T-helper 1 cell treated with Interleukin-12 subunit alpha and Interleukin-12 subunit beta and Interleukin-4 antibody, amounts not matched to agents 30 μg/mL and 1 μg/mL, for 36 hours (primary cell): ENCODE results near the gene SMKR1.
A peak's percentile ranks its signal among the peaks of the same experiment; 100 is the strongest.
"Not testable (repeated sequence)": the region's sequence is repeated elsewhere in the genome, so short reads cannot be mapped to it uniquely, and the experiment has no call there.

ENCODE experiments used
- H3K27ac Mint-ChIP-seq: one replicate; pipeline ENCODE4 v1.8.0; 2021; ENCODE audit warnings: mild to moderate bottlenecking, mixed read lengths
- H3K27me3 Mint-ChIP-seq: one replicate; pipeline ENCODE4 v1.8.0; 2021; ENCODE audit warnings: low read depth, mixed read lengths
- H3K36me3 Mint-ChIP-seq: one replicate; pipeline ENCODE4 v1.8.0; 2021; ENCODE audit warnings: low read depth, mixed read lengths
- H3K4me1 Mint-ChIP-seq: one replicate; pipeline ENCODE4 v1.8.0; 2021; ENCODE audit warnings: low read depth, mixed read lengths
- H3K4me3 Mint-ChIP-seq: one replicate; pipeline ENCODE4 v1.8.0; 2021; ENCODE audit warnings: mild to moderate bottlenecking, moderate library complexity, mixed read lengths
- H3K9me3 Mint-ChIP-seq: one replicate; pipeline ENCODE4 v1.8.0; 2021; ENCODE audit warnings: mixed read lengths

Gene SMKR1

GRCh38 chr7:129469930-129470329 lies 32.4 kb upstream of the SMKR1 start:
- Mint-ChIP-seq H3K36me3 (peaks cover 13% of the 10 kb centered on the region), H3K27ac (no peak overlapping the region), H3K27me3 (no peaks in the 10 kb centered on the region), H3K9me3 (no peaks in the 10 kb centered on the region), H3K4me3 (no peak overlapping the region), H3K4me1 (peaks cover 4% of the 10 kb centered on the region)

GRCh38 chr7:129470411-129470810 lies 31.9 kb upstream of the SMKR1 start:
- no peak overlapping the region for H3K4me3 Mint-ChIP-seq
- H3K36me3 Mint-ChIP-seq = peaks cover 11% of the 10 kb centered on the region
- peaks cover 4% of the 10 kb centered on the region for H3K4me1 Mint-ChIP-seq
- H3K27ac Mint-ChIP-seq = no peak overlapping the region
- H3K9me3 Mint-ChIP-seq = no peaks in the 10 kb centered on the region
- H3K27me3 Mint-ChIP-seq = no peaks in the 10 kb centered on the region

- no peak overlapping the region for H3K27ac Mint-ChIP-seq
- H3K36me3 Mint-ChIP-seq = peaks cover 11% of the 10 kb centered on the region
- H3K27me3 Mint-ChIP-seq = no peaks in the 10 kb centered on the region
- no peaks in the 10 kb centered on the region for H3K9me3 Mint-ChIP-seq
- H3K4me3 Mint-ChIP-seq = no peak overlapping the region
- H3K4me1 Mint-ChIP-seq = peaks cover 4% of the 10 kb centered on the region
These were observed 30.9 kb upstream of the SMKR1 start for GRCh38 chr7:129471402-129471827.

GRCh38 chr7:129475931-129476330 lies 26.4 kb upstream of the SMKR1 start:
- not testable (repeated sequence) for H3K27ac Mint-ChIP-seq, H3K9me3 Mint-ChIP-seq, H3K27me3 Mint-ChIP-seq, H3K4me1 Mint-ChIP-seq, H3K4me3 Mint-ChIP-seq
- peaks cover 16% of the 10 kb centered on the region for H3K36me3 Mint-ChIP-seq

GRCh38 chr7:129476398-129476797 lies 25.9 kb upstream of the SMKR1 start:
- not testable (repeated sequence) for H3K4me3 Mint-ChIP-seq, H3K9me3 Mint-ChIP-seq, H3K27ac Mint-ChIP-seq, H3K4me1 Mint-ChIP-seq, H3K27me3 Mint-ChIP-seq
- peaks cover 13% of the 10 kb centered on the region for H3K36me3 Mint-ChIP-seq

GRCh38 chr7:129479831-129480230 lies 22.5 kb upstream of the SMKR1 start:
- no peak overlapping the region for H3K27ac Mint-ChIP-seq
- no peaks in the 10 kb centered on the region for H3K9me3 Mint-ChIP-seq
- no peaks in the 10 kb centered on the region for H3K27me3 Mint-ChIP-seq
- H3K36me3 Mint-ChIP-seq = peaks cover 26% of the 10 kb centered on the region
- peaks cover 5% of the 10 kb centered on the region for H3K4me1 Mint-ChIP-seq
- H3K4me3 Mint-ChIP-seq = no peak overlapping the region

GRCh38 chr7:129480674-129481363 lies 21.5 kb upstream of the SMKR1 start:
- H3K27ac Mint-ChIP-seq = no peak overlapping the region
- no peaks in the 10 kb centered on the region for H3K27me3 Mint-ChIP-seq
- peaks cover 5% of the 10 kb centered on the region for H3K4me1 Mint-ChIP-seq
- peaks cover 26% of the 10 kb centered on the region for H3K36me3 Mint-ChIP-seq
- H3K9me3 Mint-ChIP-seq = no peaks in the 10 kb centered on the region
- no peak overlapping the region for H3K4me3 Mint-ChIP-seq

- not testable (repeated sequence) for H3K4me1 Mint-ChIP-seq, H3K27ac Mint-ChIP-seq, H3K9me3 Mint-ChIP-seq, H3K4me3 Mint-ChIP-seq, H3K27me3 Mint-ChIP-seq
- peaks cover 27% of the 10 kb centered on the region for H3K36me3 Mint-ChIP-seq
These were observed 21.0 kb upstream of the SMKR1 start for GRCh38 chr7:129481376-129481775.

- Mint-ChIP-seq H3K36me3 (peaks cover 32% of the 10 kb centered on the region), H3K4me3 (no peak overlapping the region), H3K27ac (no peak overlapping the region)
These were observed 19.6 kb upstream of the SMKR1 start for GRCh38 chr7:129482781-129483180.

GRCh38 chr7:129489491-129489890 lies 12.8 kb upstream of the SMKR1 start:
- Mint-ChIP-seq H3K27me3 (no peaks in the 10 kb centered on the region), H3K27ac (no peak overlapping the region), H3K36me3 (peaks cover 33% of the 10 kb centered on the region), H3K4me1 (peaks cover 15% of the 10 kb centered on the region), H3K4me3 (no peak overlapping the region), H3K9me3 (no peaks in the 10 kb centered on the region)

More at GRCh38 chr7:129482781-129483180, 19.6 kb upstream of the SMKR1 start:
- H3K4me1 Mint-ChIP-seq = peaks cover 5% of the 10 kb centered on the region
- H3K9me3 Mint-ChIP-seq = no peaks in the 10 kb centered on the region
- H3K27me3 Mint-ChIP-seq = no peaks in the 10 kb centered on the region

GRCh38 chr7:129492391-129492790 lies 9.9 kb upstream of the SMKR1 start:
- Mint-ChIP-seq H3K4me3 (no peak overlapping the region), H3K9me3 (no peaks in the 10 kb centered on the region), H3K36me3 (peaks cover 19% of the 10 kb centered on the region), H3K27ac (no peak overlapping the region), H3K4me1 (peaks cover 29% of the 10 kb centered on the region), H3K27me3 (no peaks in the 10 kb centered on the region)

GRCh38 chr7:129493555-129493954 lies 8.8 kb upstream of the SMKR1 start:
- H3K4me1 Mint-ChIP-seq = peaks cover 29% of the 10 kb centered on the region
- H3K27me3 Mint-ChIP-seq = no peaks in the 10 kb centered on the region
- H3K36me3 Mint-ChIP-seq = peaks cover 15% of the 10 kb centered on the region
- H3K27ac Mint-ChIP-seq = peak overlapping the region; percentile 71
- no peak overlapping the region for H3K4me3 Mint-ChIP-seq
- H3K9me3 Mint-ChIP-seq = no peaks in the 10 kb centered on the region

GRCh38 chr7:129494041-129494440 lies 8.3 kb upstream of the SMKR1 start:
- Mint-ChIP-seq H3K4me1 (peaks cover 29% of the 10 kb centered on the region), H3K36me3 (peaks cover 11% of the 10 kb centered on the region), H3K27ac (peak overlapping the region; percentile 71), H3K4me3 (no peak overlapping the region), H3K9me3 (no peaks in the 10 kb centered on the region), H3K27me3 (no peaks in the 10 kb centered on the region)

GRCh38 chr7:129495987-129496386 lies 6.3 kb upstream of the SMKR1 start:
- peak overlapping the region; percentile 56 for H3K27ac Mint-ChIP-seq
- H3K4me3 Mint-ChIP-seq = peak overlapping the region; percentile 25
- H3K27me3 Mint-ChIP-seq = no peaks in the 10 kb centered on the region
- peaks cover 33% of the 10 kb centered on the region for H3K4me1 Mint-ChIP-seq
- H3K9me3 Mint-ChIP-seq = no peaks in the 10 kb centered on the region
- peaks cover 8% of the 10 kb centered on the region for H3K36me3 Mint-ChIP-seq

GRCh38 chr7:129496653-129497052 lies 5.7 kb upstream of the SMKR1 start:
- no peak overlapping the region for H3K4me3 Mint-ChIP-seq
- H3K9me3 Mint-ChIP-seq = no peaks in the 10 kb centered on the region
- H3K27me3 Mint-ChIP-seq = no peaks in the 10 kb centered on the region
- H3K27ac Mint-ChIP-seq = no peak overlapping the region
- H3K36me3 Mint-ChIP-seq = peaks cover 5% of the 10 kb centered on the region
- H3K4me1 Mint-ChIP-seq = peaks cover 33% of the 10 kb centered on the region

- Mint-ChIP-seq H3K9me3 (no peaks in the 10 kb centered on the region), H3K4me3 (no peak overlapping the region), H3K4me1 (peaks cover 35% of the 10 kb centered on the region), H3K36me3 (peaks cover 3% of the 10 kb centered on the region), H3K27ac (no peak overlapping the region), H3K27me3 (no peaks in the 10 kb centered on the region)
These were observed 5.2 kb upstream of the SMKR1 start for GRCh38 chr7:129497156-129497555.
